ENCODE results near the gene PTPN3. TPM values are rescaled to one million over a fixed set of nuclear protein-coding genes. Genes with fewer than 3 reads are reported as not detected.

The PTPN3 gene
- total and polyA plus RNA-seq, 2 experiments from 2014 or later: 1.4 to 2.6 TPM

- Histone ChIP-seq H3K27me3 (ENCODE audit: insufficient read depth) (no peaks in the 10 kb centered on the region), H3K9me2 (ENCODE audit: insufficient read depth) (no peaks in the 10 kb centered on the region), H3K4me2 (no peak overlapping the region), H3K4me1 (ENCODE audit: insufficient read depth) (no peaks in the 10 kb centered on the region), H3F3A (replicated peaks; ENCODE audit: low read depth) (no peaks in the 10 kb centered on the region), H3K79me2 (replicated peaks; ENCODE audit: insufficient read depth) (no peaks in the 10 kb centered on the region), H3K36me3 (ENCODE audit: insufficient read depth) (no peaks in the 10 kb centered on the region), H2AFZ (no peak overlapping the region), H3K27ac (ENCODE audit: low read depth) (no peak overlapping the region), H3K4me3 (no peak overlapping the region), H4K20me1 (replicated peaks; ENCODE audit: insufficient read depth) (no peaks in the 10 kb centered on the region)
- Mint-ChIP-seq H3K36me3 (ENCODE audit: low read depth) (no peaks in the 10 kb centered on the region), H3K9me3 (no peaks in the 10 kb centered on the region), H3K4me3 (no peak overlapping the region), H3K4me1 (no peaks in the 10 kb centered on the region), H3K27ac (no peak overlapping the region), H3K27me3 (ENCODE audit: insufficient read depth, low read depth, poor library complexity) (no peaks in the 10 kb centered on the region)
- TF ChIP-seq ETS1 (IDR thresholded peaks at IDR 0.05) (no peak), ZNF114 (CRISPR knock-in tag; IDR thresholded peaks at IDR 0.05) (no peak), REST (IDR thresholded peaks at IDR 0.05; ENCODE audit: unreplicated experiment) (no peak), EZH2 (IDR thresholded peaks at IDR 0.05; ENCODE audit: low read depth, unreplicated experiment) (no peak), ZNF462 (CRISPR knock-in tag; IDR thresholded peaks at IDR 0.05) (no peak), ZNF331 (CRISPR knock-in tag; IDR thresholded peaks at IDR 0.05; ENCODE audit: low read depth) (no peak), EZH2phosphoT487 (IDR thresholded peaks at IDR 0.05; ENCODE audit: unreplicated experiment) (no peak), CREB1 (CRISPR knock-in tag; IDR thresholded peaks at IDR 0.05; ENCODE audit: low read depth) (no peak), POLR2AphosphoS5 (IDR thresholded peaks at IDR 0.05; ENCODE audit: low read depth) (no peak), NANOG (IDR thresholded peaks at IDR 0.05; ENCODE audit: borderline replicate concordance) (no peak), STAT1 (IDR thresholded peaks at IDR 0.05; ENCODE audit: unreplicated experiment) (no peak), CTCF (conservative IDR thresholded peaks at IDR 0.05; ENCODE audit: low read depth in 2 of 2) (no peak)
- ATAC-seq (no peak), DNase-seq (ENCODE audit: low spot score) (no peak)
Observed at GRCh38 chr9:109335121-109335520, 163.0 kb downstream of the PTPN3 start.
